ENCODE measurements around the gene SPOP.
"Not testable (repeated sequence)": the region's sequence is repeated elsewhere in the genome, so short reads cannot be mapped to it uniquely, and the experiment has no call there.

SPOP gene

GRCh38 chr17:49646056-49646390 is 31.9 kb downstream of the SPOP start:
- not testable (repeated sequence) for H3K9me3 Mint-ChIP-seq (ENCODE audit: low read depth); H3K36me3 Mint-ChIP-seq; H3K27me3 Mint-ChIP-seq
- Mint-ChIP-seq H3K4me3 (peak overlapping the region; percentile 68), H3K27ac (peak overlapping the region; percentile 90), H3K4me1 (ENCODE audit: low read depth) (peaks cover 63% of the 10 kb centered on the region)

DNA sequence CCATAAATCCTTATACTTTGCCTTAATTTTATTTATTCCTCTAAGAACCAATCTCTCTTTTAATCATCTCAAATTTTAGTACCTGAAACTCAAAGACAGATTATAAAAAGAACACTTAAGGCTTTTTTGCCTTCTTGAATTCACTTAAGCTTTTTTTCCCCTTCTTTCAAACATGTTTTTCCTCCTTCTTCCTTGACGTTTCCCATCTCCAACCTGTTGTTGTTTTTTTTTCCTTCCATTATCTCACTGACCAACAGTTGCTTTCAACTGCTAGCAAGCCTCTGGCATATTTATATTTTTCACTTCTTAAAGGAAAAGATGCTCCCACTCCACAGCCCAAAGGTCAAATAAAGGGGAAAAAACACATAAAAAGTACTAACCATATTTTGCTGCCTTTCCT is 32.2 kb downstream of the SPOP start:
- H3K27me3 Mint-ChIP-seq: no peaks in the 10 kb centered on the region
- peaks cover 62% of the 10 kb centered on the region for H3K4me1 Mint-ChIP-seq (ENCODE audit: low read depth)
- no peaks in the 10 kb centered on the region for H3K9me3 Mint-ChIP-seq (ENCODE audit: low read depth)

DNA sequence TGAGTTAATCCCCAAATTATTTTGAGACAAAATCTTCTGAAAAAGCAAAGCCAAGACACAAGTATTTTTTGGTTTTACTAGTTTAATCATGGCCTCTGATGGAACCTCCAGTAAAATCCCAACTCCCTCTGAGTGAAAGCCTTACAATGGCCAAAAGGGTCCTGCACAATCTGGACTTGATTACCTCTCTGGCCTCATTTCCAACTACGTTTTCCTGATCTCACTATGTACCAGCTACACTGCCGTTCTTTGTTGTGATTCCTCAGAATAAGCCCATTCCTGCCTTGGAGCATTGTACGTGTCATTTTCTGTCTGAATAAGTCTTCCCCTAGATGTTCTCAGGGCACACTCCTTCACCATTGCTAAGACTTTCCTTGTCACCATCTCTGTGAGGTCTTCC is 37.3 kb downstream of the SPOP start:
- no peak overlapping the region for H3K4me3 Mint-ChIP-seq
- peaks cover 49% of the 10 kb centered on the region for H3K4me1 Mint-ChIP-seq (ENCODE audit: low read depth)
- H3K27me3 Mint-ChIP-seq: no peaks in the 10 kb centered on the region
- H3K27ac Mint-ChIP-seq: no peak overlapping the region
- peaks cover 5% of the 10 kb centered on the region for H3K36me3 Mint-ChIP-seq
- no peaks in the 10 kb centered on the region for H3K9me3 Mint-ChIP-seq (ENCODE audit: low read depth)

More for the DNA sequence above, 32.2 kb downstream of the SPOP start:
- Mint-ChIP-seq H3K36me3 (peaks cover 9% of the 10 kb centered on the region), H3K4me3 (peak overlapping the region; percentile 67), H3K27ac (peak overlapping the region; percentile 88)

GRCh38 chr17:49638818-49639217 is 39.1 kb downstream of the SPOP start:
- Mint-ChIP-seq H3K27me3 (no peaks in the 10 kb centered on the region), H3K4me1 (ENCODE audit: low read depth) (peaks cover 50% of the 10 kb centered on the region), H3K4me3 (no peak overlapping the region), H3K27ac (no peak overlapping the region), H3K9me3 (ENCODE audit: low read depth) (no peaks in the 10 kb centered on the region), H3K36me3 (peaks cover 5% of the 10 kb centered on the region)

GRCh38 chr17:49637739-49638138 is 40.2 kb downstream of the SPOP start:
- no peak overlapping the region for H3K4me3 Mint-ChIP-seq
- no peaks in the 10 kb centered on the region for H3K9me3 Mint-ChIP-seq (ENCODE audit: low read depth)
- H3K4me1 Mint-ChIP-seq (ENCODE audit: low read depth): peaks cover 47% of the 10 kb centered on the region
- peaks cover 5% of the 10 kb centered on the region for H3K36me3 Mint-ChIP-seq
- H3K27me3 Mint-ChIP-seq: no peaks in the 10 kb centered on the region
- H3K27ac Mint-ChIP-seq: peak overlapping the region; percentile 0

GRCh38 chr17:49637050-49637449 is 40.8 kb downstream of the SPOP start:
- peaks cover 44% of the 10 kb centered on the region for H3K4me1 Mint-ChIP-seq (ENCODE audit: low read depth)
- H3K36me3 Mint-ChIP-seq: peaks cover 5% of the 10 kb centered on the region
- H3K4me3 Mint-ChIP-seq: no peak overlapping the region
- no peaks in the 10 kb centered on the region for H3K9me3 Mint-ChIP-seq (ENCODE audit: low read depth)
- no peaks in the 10 kb centered on the region for H3K27me3 Mint-ChIP-seq
- H3K27ac Mint-ChIP-seq: peak overlapping the region; percentile 28

DNA sequence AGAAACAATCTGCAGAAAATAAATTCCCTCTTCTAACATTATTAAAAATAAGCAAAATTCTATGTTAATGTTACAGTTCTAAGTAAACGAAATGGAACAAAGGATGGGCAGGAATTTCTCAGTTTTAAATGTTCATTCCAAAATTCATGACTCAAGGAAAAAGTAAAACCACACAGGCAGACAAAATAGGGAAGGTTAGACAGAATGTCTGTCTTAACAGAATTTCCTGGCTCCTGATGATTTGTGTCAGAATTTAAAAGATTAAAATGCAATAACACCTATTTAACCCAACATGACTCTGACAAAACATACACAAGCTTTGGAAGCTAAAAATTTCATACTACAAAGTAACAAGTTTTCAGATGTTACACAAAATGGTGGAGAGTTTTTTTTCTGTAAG is 42.8 kb downstream of the SPOP start:
- Mint-ChIP-seq H3K27me3 (no peaks in the 10 kb centered on the region), H3K36me3 (peaks cover 4% of the 10 kb centered on the region), H3K27ac (peak overlapping the region; percentile 43), H3K4me1 (ENCODE audit: low read depth) (peaks cover 49% of the 10 kb centered on the region), H3K9me3 (ENCODE audit: low read depth) (no peaks in the 10 kb centered on the region), H3K4me3 (no peak overlapping the region)

DNA sequence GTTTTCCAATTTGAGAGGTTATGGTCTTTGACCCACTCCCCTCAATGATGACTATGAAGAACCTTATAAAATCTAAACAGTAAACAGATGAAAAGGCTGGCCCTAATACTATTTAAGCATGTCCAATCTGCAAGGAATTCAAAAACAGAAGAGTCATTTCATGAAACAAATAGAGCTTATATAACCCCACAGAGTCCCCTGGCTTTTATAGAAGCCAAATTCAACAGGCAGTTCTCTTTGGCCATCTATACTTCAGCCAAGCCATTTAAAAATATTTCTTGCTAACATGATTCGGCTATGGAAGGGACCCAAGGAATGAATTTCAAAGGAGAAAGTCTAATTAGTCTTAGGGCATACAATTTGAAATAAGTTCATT is 43.4 kb downstream of the SPOP start:
- no peak overlapping the region for H3K27ac Mint-ChIP-seq
- no peaks in the 10 kb centered on the region for H3K27me3 Mint-ChIP-seq
- H3K9me3 Mint-ChIP-seq (ENCODE audit: low read depth): no peaks in the 10 kb centered on the region
- H3K4me3 Mint-ChIP-seq: no peak overlapping the region
- H3K36me3 Mint-ChIP-seq: peaks cover 4% of the 10 kb centered on the region
- peaks cover 55% of the 10 kb centered on the region for H3K4me1 Mint-ChIP-seq (ENCODE audit: low read depth)

- Mint-ChIP-seq H3K4me3 (no peak overlapping the region), H3K4me1 (ENCODE audit: low read depth) (peaks cover 56% of the 10 kb centered on the region), H3K27me3 (no peaks in the 10 kb centered on the region)
These were observed 44.0 kb downstream of the SPOP start for GRCh38 chr17:49633762-49634484.

GRCh38 chr17:49633250-49633649 is 44.6 kb downstream of the SPOP start:
- H3K4me3 Mint-ChIP-seq: no peak overlapping the region
- no peaks in the 10 kb centered on the region for H3K27me3 Mint-ChIP-seq
- peaks cover 61% of the 10 kb centered on the region for H3K4me1 Mint-ChIP-seq (ENCODE audit: low read depth)
- no peaks in the 10 kb centered on the region for H3K9me3 Mint-ChIP-seq (ENCODE audit: low read depth)
- H3K27ac Mint-ChIP-seq: no peak overlapping the region
- peaks cover 4% of the 10 kb centered on the region for H3K36me3 Mint-ChIP-seq

More at GRCh38 chr17:49633762-49634484, 44.0 kb downstream of the SPOP start:
- Mint-ChIP-seq H3K9me3 (ENCODE audit: low read depth) (no peaks in the 10 kb centered on the region), H3K27ac (no peak overlapping the region), H3K36me3 (peaks cover 4% of the 10 kb centered on the region)

DNA sequence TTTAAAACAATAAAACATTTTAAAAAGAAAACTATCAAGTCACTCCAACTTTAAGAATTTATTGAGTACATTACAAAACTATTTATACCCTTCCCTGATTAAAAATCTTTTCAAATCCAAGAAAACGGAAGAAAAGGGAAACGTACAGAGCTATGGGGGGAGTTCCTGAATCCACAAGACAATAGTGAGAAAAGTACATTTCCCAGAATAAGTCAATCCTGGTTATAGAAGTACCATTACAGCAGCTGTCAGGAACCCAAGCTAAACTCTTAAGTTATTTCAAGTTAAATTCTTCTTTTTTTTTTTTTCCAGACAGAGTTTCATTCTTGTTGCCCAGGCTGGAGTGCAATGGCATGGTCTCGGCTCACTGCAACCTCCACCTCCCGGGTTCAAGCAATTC is 45.7 kb downstream of the SPOP start:
- Mint-ChIP-seq H3K4me3 (no peak overlapping the region), H3K27ac (peak overlapping the region; percentile 74), H3K27me3 (no peaks in the 10 kb centered on the region), H3K4me1 (ENCODE audit: low read depth) (peaks cover 64% of the 10 kb centered on the region), H3K9me3 (ENCODE audit: low read depth) (no peaks in the 10 kb centered on the region), H3K36me3 (peaks cover 4% of the 10 kb centered on the region)

DNA sequence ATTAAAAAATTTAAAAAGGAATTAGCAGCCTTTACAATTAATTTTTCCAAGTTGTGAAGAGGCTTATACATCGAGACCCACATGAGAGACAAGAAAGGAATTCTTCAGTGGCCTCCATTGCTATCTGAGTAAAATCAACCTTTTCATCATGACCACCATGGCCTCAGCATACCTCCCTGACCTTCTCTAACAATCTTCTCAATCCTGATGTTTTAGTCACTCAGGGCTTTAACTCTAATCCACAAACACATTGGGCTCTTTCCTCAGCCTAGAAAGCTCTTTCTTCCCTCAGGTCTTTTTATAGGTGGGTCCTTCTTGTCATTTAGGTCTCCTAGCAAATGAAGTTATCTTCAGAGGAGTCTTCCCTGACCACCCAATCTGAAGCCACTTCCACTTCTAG is 46.4 kb downstream of the SPOP start:
- Mint-ChIP-seq H3K9me3 (ENCODE audit: low read depth) (no peaks in the 10 kb centered on the region), H3K27me3 (no peaks in the 10 kb centered on the region), H3K4me3 (no peak overlapping the region), H3K4me1 (ENCODE audit: low read depth) (peaks cover 59% of the 10 kb centered on the region), H3K36me3 (peaks cover 4% of the 10 kb centered on the region), H3K27ac (peak overlapping the region; percentile 74)

- Mint-ChIP-seq H3K4me3 (no peak overlapping the region), H3K27me3 (no peaks in the 10 kb centered on the region), H3K27ac (peak overlapping the region; percentile 73), H3K4me1 (ENCODE audit: low read depth) (peaks cover 54% of the 10 kb centered on the region), H3K9me3 (ENCODE audit: low read depth) (no peaks in the 10 kb centered on the region), H3K36me3 (peaks cover 4% of the 10 kb centered on the region)
These were observed 47.6 kb downstream of the SPOP start for GRCh38 chr17:49630113-49630900.

DNA sequence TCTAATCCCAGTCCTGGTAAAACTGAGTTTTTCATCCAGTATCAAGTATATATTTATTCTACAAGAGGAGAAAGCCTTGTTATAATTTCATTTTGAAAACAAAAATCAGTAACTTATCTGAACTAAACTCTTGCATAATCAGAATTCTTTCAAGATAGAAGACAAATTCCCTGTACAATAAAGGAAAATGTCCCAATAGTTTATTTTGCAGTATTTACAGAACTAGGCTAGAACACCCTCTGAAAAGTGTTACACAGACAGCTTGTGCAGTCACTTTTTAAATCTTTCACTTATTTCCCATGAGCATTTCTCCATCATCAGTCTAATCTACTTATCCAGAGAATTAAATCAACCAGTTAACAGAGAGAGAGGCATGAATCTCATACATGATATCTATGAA is 48.5 kb downstream of the SPOP start:
- Mint-ChIP-seq H3K36me3 (peaks cover 4% of the 10 kb centered on the region), H3K4me3 (no peak overlapping the region), H3K27me3 (no peaks in the 10 kb centered on the region), H3K4me1 (ENCODE audit: low read depth) (peaks cover 45% of the 10 kb centered on the region), H3K27ac (no peak overlapping the region), H3K9me3 (ENCODE audit: low read depth) (no peaks in the 10 kb centered on the region)

GRCh38 chr17:49624896-49625295 is 53.0 kb downstream of the SPOP start:
- H3K27ac Mint-ChIP-seq: no peak overlapping the region
- peaks cover 2% of the 10 kb centered on the region for H3K36me3 Mint-ChIP-seq
- no peaks in the 10 kb centered on the region for H3K27me3 Mint-ChIP-seq
- peaks cover 33% of the 10 kb centered on the region for H3K4me1 Mint-ChIP-seq (ENCODE audit: low read depth)
- H3K9me3 Mint-ChIP-seq (ENCODE audit: low read depth): no peaks in the 10 kb centered on the region
- no peak overlapping the region for H3K4me3 Mint-ChIP-seq

Measured in activated naive CD8-positive, alpha-beta T cell (primary cell).